GM06990 (cell line): Measurements from ENCODE around the gene GAS7.

Experiments used
- DNase-seq: peaks from one replicate; pipeline ENCODE4 v3.0.0-alpha.2; 2011; ENCODE audit not compliant: insufficient read length; ENCODE audit errors: extremely low read depth
- H3K27me3 ChIP-seq: replicated peaks from 2 replicates; pipeline ENCODE4 v1.6.0; 2011; ENCODE audit warnings: low read length; ENCODE audit not compliant: control insufficient read depth, insufficient read depth
- H3K36me3 ChIP-seq: 2 replicates; pipeline ENCODE4 v1.5.1; 2011; ENCODE audit warnings: low read length; ENCODE audit not compliant: control insufficient read depth, insufficient read depth
- H3K4me3 ChIP-seq: replicated peaks from 2 replicates; pipeline ENCODE4 v1.5.1; 2011; ENCODE audit warnings: low read depth, mild to moderate bottlenecking, control low read depth, low read length
- CTCF ChIP-seq: IDR thresholded peaks from 2 replicates; pipeline ENCODE4 v1.5.1; 2011; ENCODE audit warnings: low read length, control low read depth, mild to moderate bottlenecking, inconsistent platforms; ENCODE audit not compliant: insufficient read depth, poor library complexity, severe bottlenecking

GAS7 gene

DNA sequence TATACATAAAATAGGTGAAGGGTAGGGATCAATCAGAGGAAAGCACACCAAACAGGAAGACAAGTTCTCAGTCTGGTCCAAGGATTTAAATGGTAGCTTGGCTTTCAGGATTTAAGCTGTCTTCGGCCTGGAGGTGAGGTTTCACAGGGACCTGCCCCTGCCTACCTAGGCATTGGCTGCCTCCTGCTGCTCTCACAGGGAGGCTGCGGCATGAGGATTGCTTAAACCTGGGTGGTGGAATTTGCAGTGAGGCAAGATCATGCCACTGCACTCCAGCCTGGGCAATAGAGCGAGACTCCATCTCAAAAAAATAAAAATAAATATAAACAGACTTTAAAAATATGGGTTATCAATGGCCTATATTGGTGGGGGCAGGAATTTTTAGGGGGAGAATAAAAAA, 114.5 kb downstream of the GAS7 start:
- H3K4me3 ChIP-seq: no peak overlapping the region
- DNase-seq: no peak
- H3K36me3 ChIP-seq: no peaks in the 10 kb centered on the region
- TF ChIP-seq CTCF: no peak
- H3K27me3 ChIP-seq: no peaks in the 10 kb centered on the region

- H3K27me3 ChIP-seq: no peaks in the 10 kb centered on the region
- no peak overlapping the region for H3K4me3 ChIP-seq
- H3K36me3 ChIP-seq: no peaks in the 10 kb centered on the region
- no peak for TF ChIP-seq CTCF
- DNase-seq: no peak
Measured at GRCh38 chr17:10082795-10083194, 115.6 kb downstream of the GAS7 start.

DNA sequence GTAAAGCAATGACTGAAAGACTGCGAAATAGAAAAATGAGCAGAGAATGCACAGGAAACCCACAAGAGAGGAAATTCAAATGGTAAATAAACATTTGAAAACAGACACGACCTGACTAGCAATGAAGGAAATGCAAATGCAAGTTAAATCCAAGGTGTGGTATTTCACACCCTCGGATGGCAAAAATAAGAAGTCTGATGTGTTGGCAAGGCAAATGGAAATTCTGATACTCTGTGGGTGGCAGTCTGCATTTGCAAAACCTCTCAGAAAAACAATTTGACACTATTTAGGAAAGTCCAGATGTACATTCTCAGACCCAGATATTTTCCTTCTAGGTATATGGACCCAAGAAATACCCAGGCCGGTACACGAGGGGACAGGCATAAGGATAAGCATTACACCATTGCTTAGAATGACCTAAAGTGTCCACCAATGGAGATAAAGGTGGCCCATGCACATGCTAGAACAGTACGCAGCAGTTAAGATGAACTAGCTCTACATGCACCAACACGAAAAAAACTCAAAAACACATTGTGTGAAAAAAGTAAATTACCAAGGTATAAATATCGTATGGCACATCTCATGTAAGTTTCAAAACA, 116.7 kb downstream of the GAS7 start:
- H3K4me3 ChIP-seq: no peak overlapping the region
- TF ChIP-seq CTCF: no peak
- H3K36me3 ChIP-seq: no peaks in the 10 kb centered on the region
- no peaks in the 10 kb centered on the region for H3K27me3 ChIP-seq
- DNase-seq: no peak

- no peaks in the 10 kb centered on the region for H3K36me3 ChIP-seq
- H3K27me3 ChIP-seq: no peaks in the 10 kb centered on the region
- DNase-seq: no peak
- TF ChIP-seq CTCF: no peak
- no peak overlapping the region for H3K4me3 ChIP-seq
Measured at GRCh38 chr17:10077561-10078299, 120.7 kb downstream of the GAS7 start.

DNA sequence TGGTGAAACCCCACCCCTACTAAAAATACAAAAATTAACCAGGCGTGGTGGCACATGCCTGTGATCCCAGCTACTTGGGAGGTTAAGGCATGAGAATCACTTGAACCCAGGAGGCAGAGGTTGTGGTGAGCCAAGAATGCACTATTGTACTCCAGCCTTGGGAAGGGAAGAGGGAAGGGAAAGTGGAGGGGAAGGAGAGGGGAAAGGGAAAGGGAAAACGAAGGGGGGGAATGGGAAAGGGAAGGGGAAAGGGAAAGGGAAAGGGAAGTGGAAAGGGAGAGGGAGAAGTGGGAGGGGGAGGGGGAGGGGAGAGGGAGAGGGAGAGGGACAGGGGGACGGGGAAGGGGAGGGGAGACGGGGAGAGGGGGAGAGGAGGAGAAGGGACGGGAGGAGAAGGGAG, 122.5 kb downstream of the GAS7 start:
- no peak for DNase-seq
- no peaks in the 10 kb centered on the region for H3K27me3 ChIP-seq
- no peaks in the 10 kb centered on the region for H3K36me3 ChIP-seq
- TF ChIP-seq CTCF: no peak
- no peak overlapping the region for H3K4me3 ChIP-seq
